PC-3 (cell line): ENCODE measurements around the gene WDR26. TPM values are rescaled to one million over a fixed set of nuclear protein-coding genes. Genes with fewer than 3 reads are reported as not detected.
"Not testable (repeated sequence)": the region's sequence is repeated elsewhere in the genome, so short reads cannot be mapped to it uniquely, and the experiment has no call there.

Experiments
- ATAC-seq: fragments of 200-7000 bp; cut with Tn5 transposase; 2 replicates; pipeline ENCODE4 v1.9.1; 2020; ENCODE audit warnings: mild to moderate bottlenecking, moderate library complexity
- Bru-seq: library from RNA; stranded (reverse); fragments of 400-500 nt; gene quantifications from one replicate; lab custom pipeline; 2021; lab: Mats Ljungman, UMichigan
- BruChase-seq, 2 experiments: library from RNA; stranded (reverse); fragments of 400-500 nt; gene quantifications; one replicate each; lab custom pipeline; 2021; lab: Mats Ljungman, UMichigan
- BruUV-seq: library from RNA; stranded (reverse); fragments of 400-500 nt; replicated peaks from 2 replicates; lab custom pipeline; 2021; lab: Mats Ljungman, UMichigan
- CTCF ChIA-PET: fragments of 300-600 bp; sonication (Branson Sonifier 250); formaldehyde crosslinking; loops from one replicate; lab custom pipeline; 2022; ENCODE audit warnings: antibody characterized with exemption; lab: Charles Lee
- POLR2A ChIA-PET: fragments of 300-600 bp; sonication (Branson Sonifier 250); formaldehyde crosslinking; loops from one replicate; lab custom pipeline; 2022; ENCODE audit warnings: antibody characterized with exemption; ENCODE audit not compliant: unreplicated experiment; lab: Charles Lee
- DNase-seq: peaks from one replicate; pipeline ENCODE4 v3.0.0-alpha.2; 2015
- H2AFZ ChIP-seq: fragments of 300-600 bp; sonication (generic); 2 replicates; pipeline ENCODE4 v1.6.0; 2016; ENCODE audit warnings: antibody characterized with exemption, low read length
- H3F3A ChIP-seq: fragments of 300-600 bp; sonication (generic); one replicate; pipeline ENCODE4 v1.6.0; 2017; ENCODE audit warnings: antibody characterized with exemption, low read length, control low read depth, mild to moderate bottlenecking; ENCODE audit not compliant: unreplicated experiment
- H3K27ac ChIP-seq: fragments of 300-600 bp; sonication (generic); 2 replicates; pipeline ENCODE4 v1.5.1; 2016; ENCODE audit warnings: mild to moderate bottlenecking, low read length
- H3K27me3 ChIP-seq: fragments of 300-600 bp; sonication (generic); 2 replicates; pipeline ENCODE4 v1.6.1; 2016; ENCODE audit warnings: low read length, mixed read lengths
- H3K36me3 ChIP-seq: fragments of 300-600 bp; sonication (generic); 2 replicates; pipeline ENCODE4 v1.6.1; 2016; ENCODE audit warnings: low read depth, mixed run types, low read length, mixed read lengths
- H3K4me1 ChIP-seq: fragments of 300-600 bp; sonication (generic); 2 replicates; pipeline ENCODE4 v1.5.1; 2016; ENCODE audit warnings: low read length; ENCODE audit not compliant: insufficient read depth
- H3K4me2 ChIP-seq: fragments of 300-600 bp; sonication (generic); 2 replicates; pipeline ENCODE4 v1.6.0; 2016; ENCODE audit warnings: low read length
- H3K4me3 ChIP-seq: fragments of 300-600 bp; sonication (generic); 2 replicates; pipeline ENCODE4 v1.5.1; 2016; ENCODE audit warnings: mild to moderate bottlenecking, low read length, mixed read lengths
- H3K79me2 ChIP-seq: fragments of 300-600 bp; sonication (generic); 2 replicates; pipeline ENCODE4 v1.6.1; 2017; ENCODE audit warnings: low read length, mixed read lengths
- H3K9ac ChIP-seq: fragments of 300-600 bp; sonication (generic); 2 replicates; pipeline ENCODE4 v1.6.0; 2016; ENCODE audit warnings: mild to moderate bottlenecking, low read length
- H3K9me2 ChIP-seq: fragments of 300-600 bp; sonication (generic); replicated peaks from 2 replicates; pipeline ENCODE4 v1.6.1; 2016; ENCODE audit warnings: mixed run types, low read length, mixed read lengths
- H3K9me3 ChIP-seq: fragments of 300-600 bp; sonication (generic); 2 replicates; pipeline ENCODE4 v1.6.1; 2016; ENCODE audit warnings: low read length, mixed read lengths
- H4K20me1 ChIP-seq: fragments of 300-600 bp; sonication (generic); 2 replicates; pipeline ENCODE4 v1.6.1; 2016; ENCODE audit warnings: low read length, mixed read lengths
- CTCF ChIP-seq: fragments of 300-600 bp; sonication (generic); conservative IDR thresholded peaks from 2 replicates; pipeline ENCODE4 v1.5.1; 2017; ENCODE audit warnings: antibody characterized with exemption, low read depth, mild to moderate bottlenecking, low read length
- EZH2 ChIP-seq: fragments of 300-600 bp; sonication (generic); IDR thresholded peaks from one replicate; pipeline ENCODE4 v1.6.1; 2017; ENCODE audit warnings: antibody characterized with exemption, mild to moderate bottlenecking, low read length; ENCODE audit not compliant: unreplicated experiment
- EZH2phosphoT487 ChIP-seq: fragments of 300-600 bp; sonication (generic); IDR thresholded peaks from 2 replicates; pipeline ENCODE4 v1.6.1; 2018; ENCODE audit warnings: mild to moderate bottlenecking, antibody characterized with exemption, low read length, borderline replicate concordance
- intact Hi-C: fragments of 100-400 bp; cut with micrococcal nuclease; formaldehyde crosslinking; loops from 2 replicates; pipeline ENCODE4 v1.9.0; 2023
- long read RNA-seq: library from polyadenylated mRNA; unstranded; transcript quantifications from one replicate; pipeline ENCODE4 v2.0.0, GENCODE V29; 2021; ENCODE audit not compliant: unreplicated experiment
- total RNA-seq: library from RNA; depleted of rRNA; stranded (reverse); fragments of >200 nt; gene quantifications from 2 replicates; pipeline ENCODE4 v1.2.3, GENCODE V29; 2014; rRNA removed

Gene WDR26
- total RNA-seq (40.7 and 45.2 TPM in 2 replicates), Bru-seq, nascent RNA (percentile 95 among the genes with signal in this experiment), BruChase-seq, experiment 1, labeled RNA remaining after a 6-hour chase (percentile 95 among the genes with signal in this experiment), BruChase-seq, experiment 2, labeled RNA remaining after a 2-hour chase (percentile 97 among the genes with signal in this experiment)
- long read RNA-seq, full-length matches to known transcripts = 19 of 94 reads
- long read RNA-seq, partial matches to known transcripts = 11 of 94 reads
- long read RNA-seq, other reads (novel, unspliced or antisense) = 64 of 94 reads

GRCh38 chr1:224434691-224435317, at the start of gene WDR26:
Gene WDR26 (minus strand): TSS chr1:224434797.
- no peak for TF ChIP-seq EZH2
- 0 out of 2 replicates have a peak, but pooled peaks have one; percentile 24 for TF ChIP-seq CTCF
- H3K4me1 ChIP-seq = peaks cover 46% of the 10 kb centered on the region
- CTCF ChIA-PET = no interaction called here
- peak within 1 kb of the TSS; percentile 67 for H3K27ac ChIP-seq
- DNase-seq (peak; percentile 81), ATAC-seq (peak; percentile 76)
- H3F3A ChIP-seq = peaks cover 16% of the 10 kb centered on the region
- no peaks in the 10 kb centered on the region for H3K27me3 ChIP-seq
- no peaks in the 10 kb centered on the region for H3K9me2 ChIP-seq
- H4K20me1 ChIP-seq = peaks cover 22% of the 10 kb centered on the region
- peaks cover 68% of the 10 kb centered on the region for H3K79me2 ChIP-seq
- peaks cover 2% of the 10 kb centered on the region; the same call in 1 of the 2 replicates for H3K36me3 ChIP-seq
- POLR2A ChIA-PET = no interaction called here
- H3K4me3 ChIP-seq = peak within 1 kb of the TSS; percentile 83
- H3K4me2 ChIP-seq = peak within 1 kb of the TSS; percentile 96
- intact Hi-C loops = loop anchor here (1.0 to 5.0 kb wide), 3 partner anchors 19 to 202 kb away; no protein-coding TSS in a partner anchor
- H3K9ac ChIP-seq = peak within 1 kb of the TSS; percentile 91
- no peaks in the 10 kb centered on the region for H3K9me3 ChIP-seq
- BruUV-seq = TSS peak; percentile 62
- H2AFZ ChIP-seq = peak within 1 kb of the TSS; percentile 98

GRCh38 chr1:224483206-224483605, 48.6 kb upstream of the WDR26 start:
- H3K27me3 ChIP-seq, H3K9ac ChIP-seq, POLR2A ChIA-PET, H3K4me3 ChIP-seq, H3K4me2 ChIP-seq, H3K9me3 ChIP-seq, H3K4me1 ChIP-seq, H3K36me3 ChIP-seq, H4K20me1 ChIP-seq, DNase-seq, CTCF ChIA-PET, H3K9me2 ChIP-seq, H3K79me2 ChIP-seq, BruUV-seq, ATAC-seq, intact Hi-C loops, H3K27ac ChIP-seq, H3F3A ChIP-seq, H2AFZ ChIP-seq: not testable (repeated sequence)

GRCh38 chr1:224482619-224483018, 48.0 kb upstream of the WDR26 start:
- Histone ChIP-seq H3K27me3 (no peaks in the 10 kb centered on the region), H3K4me3 (no peak overlapping the region), H3K9me3 (no peaks in the 10 kb centered on the region), H3K27ac (no peak overlapping the region), H3K4me2 (no peak overlapping the region), H4K20me1 (no peaks in the 10 kb centered on the region), H3F3A (no peaks in the 10 kb centered on the region), H3K36me3 (no peaks in the 10 kb centered on the region), H3K79me2 (no peaks in the 10 kb centered on the region), H3K9ac (no peak overlapping the region), H3K9me2 (no peaks in the 10 kb centered on the region), H3K4me1 (no peaks in the 10 kb centered on the region), H2AFZ (no peak overlapping the region)
- ATAC-seq (no peak), DNase-seq (no peak)
- CTCF ChIA-PET = no interaction called here
- no TSS peak for BruUV-seq
- TF ChIP-seq EZH2phosphoT487 (no peak), CTCF (no peak), EZH2 (no peak)
- POLR2A ChIA-PET = no interaction called here
- intact Hi-C loops = no loop called here
